H1 (cell line): Measurements from ENCODE around the gene TMEM129. TPM values are rescaled to one million over a fixed set of nuclear protein-coding genes. Genes with fewer than 3 reads are reported as not detected.

Experiments used
- CTCF ChIA-PET: fragments of 300-600 bp; sonication (Branson Sonifier 250); formaldehyde crosslinking; loops from one replicate; lab custom pipeline; 2021; ENCODE audit not compliant: partially characterized antibody; lab: Charles Lee
- POLR2A ChIA-PET: fragments of 300-600 bp; sonication (Branson Sonifier 250); formaldehyde crosslinking; loops from one replicate; lab custom pipeline; 2021; ENCODE audit warnings: inconsistent platforms; ENCODE audit not compliant: partially characterized antibody; lab: Charles Lee
- DNase-seq, 2 experiments: peaks; one replicate each; pipeline versions ENCODE4 v3.0.0 to v3.0.0-alpha.2; 2010 to 2022; ENCODE audit warnings: low spot score in 2 of 2, low read depth in 1 of 2, mixed read lengths in 1 of 2
- FAIRE-seq: peaks from 2 replicates; lab custom pipeline; 2011; peaks lifted over from hg19 to GRCh38; lab: Jason Lieb, UNC
- H2AFZ ChIP-seq: 2 replicates; pipeline ENCODE4 v1.8.1; 2012; ENCODE audit warnings: low read length, inconsistent platforms
- H2AK5ac ChIP-seq: 2 replicates; pipeline ENCODE4 v1.6.1; 2013; ENCODE audit warnings: low read depth, low read length
- H2BK120ac ChIP-seq: replicated peaks from 2 replicates; pipeline ENCODE3; 2013; ENCODE audit warnings: low read depth, low read length, inconsistent platforms
- H2BK12ac ChIP-seq: 2 replicates; pipeline ENCODE4 v1.6.1; 2013; ENCODE audit warnings: low read depth, low read length
- H2BK15ac ChIP-seq: 2 replicates; pipeline ENCODE4 v1.6.1; 2013; ENCODE audit warnings: low read length
- H2BK20ac ChIP-seq: 2 replicates; pipeline ENCODE4 v1.6.1; 2013; ENCODE audit warnings: low read length
- H2BK5ac ChIP-seq: 2 replicates; pipeline ENCODE4 v1.6.1; 2013; ENCODE audit warnings: low read depth, low read length
- H3K14ac ChIP-seq: 2 replicates; pipeline ENCODE4 v1.6.1; 2013; ENCODE audit warnings: inconsistent platforms; ENCODE audit not compliant: insufficient read length
- H3K18ac ChIP-seq: 2 replicates; pipeline ENCODE4 v1.6.1; 2013; ENCODE audit warnings: low read length; ENCODE audit errors: extremely low read depth
- H3K23ac ChIP-seq: 2 replicates; pipeline ENCODE4 v1.6.1; 2013; ENCODE audit warnings: inconsistent platforms; ENCODE audit not compliant: insufficient read length
- H3K23me2 ChIP-seq: 2 replicates; pipeline ENCODE4 v1.6.1; 2013; ENCODE audit warnings: low read depth, low read length
- H3K27ac ChIP-seq: 2 replicates; pipeline ENCODE4 v1.6.1; 2011; ENCODE audit warnings: low read depth, low read length, inconsistent platforms
- H3K27me3 ChIP-seq, 4 experiments: replicated peaks in 1 of 4; 1 replicate in 1 of 4; 2 replicates in 3 of 4; pipeline versions ENCODE4 v1.6.1 to v1.8.1; 2011 to 2013; ENCODE audit warnings: low read length in 3 of 4, mild to moderate bottlenecking in 3 of 4, inconsistent platforms in 2 of 4, mixed read lengths in 2 of 4, moderate library complexity in 1 of 4; ENCODE audit not compliant: control insufficient read depth in 3 of 4, insufficient read depth in 3 of 4; ENCODE audit errors: extremely low read depth in 1 of 4
- H3K36me3 ChIP-seq, 4 experiments: 2 replicates each; pipeline versions ENCODE4 v1.6.1 to v1.8.1; 2011 to 2013; ENCODE audit warnings: mild to moderate bottlenecking in 4 of 4, low read length in 3 of 4, moderate library complexity in 2 of 4, control low read depth in 1 of 4, inconsistent platforms in 1 of 4; ENCODE audit not compliant: insufficient read depth in 4 of 4, control insufficient read depth in 2 of 4
- H3K4ac ChIP-seq: replicated peaks from 2 replicates; pipeline ENCODE3; 2013; ENCODE audit warnings: low read length, low read depth, mixed read lengths, inconsistent platforms; ENCODE audit not compliant: insufficient read length
- H3K4me1 ChIP-seq, 4 experiments: replicated peaks in 1 of 4; 1 replicate in 1 of 4; 2 replicates in 3 of 4; pipeline versions ENCODE4 v1.6.1 to v1.8.1; 2011 to 2013; ENCODE audit warnings: low read length in 3 of 4, inconsistent platforms in 2 of 4, mixed read lengths in 1 of 4; ENCODE audit not compliant: insufficient read depth in 4 of 4, control insufficient read depth in 3 of 4
- H3K4me2 ChIP-seq, 2 experiments: 2 replicates each; pipeline versions ENCODE4 v1.6.1 to v1.8.1; 2011 to 2013; ENCODE audit warnings: low read depth in 2 of 2, low read length in 2 of 2, control low read depth in 1 of 2, inconsistent platforms in 1 of 2, mild to moderate bottlenecking in 1 of 2; ENCODE audit not compliant: insufficient read depth in 1 of 2
- H3K4me3 ChIP-seq, 4 experiments: fragments of 200-600, 300-600 bp in 1 of 4; sonication (generic), shearing (Covaris generic), sonication (Bioruptor Twin) in 1 of 4; 2 replicates each; pipeline versions ENCODE4 v1.5.1 to v1.8.1; 2011 to 2016; ENCODE audit warnings: low read length in 4 of 4, low read depth in 3 of 4, control low read depth in 2 of 4, inconsistent platforms in 2 of 4, mild to moderate bottlenecking in 2 of 4, mixed read lengths in 1 of 4, moderate library complexity in 1 of 4; ENCODE audit not compliant: insufficient read depth in 2 of 4; ENCODE audit errors: extremely low read depth in 1 of 4
- H3K56ac ChIP-seq: replicated peaks from 2 replicates; pipeline ENCODE3; 2013; ENCODE audit warnings: low read depth, mild to moderate bottlenecking, mixed read lengths, low read length, inconsistent platforms; ENCODE audit not compliant: insufficient read length
- H3K79me1 ChIP-seq: 2 replicates; pipeline ENCODE4 v1.6.1; 2013; ENCODE audit warnings: low read depth, low read length, control low read depth
- H3K79me2 ChIP-seq, 2 experiments: 2 replicates each; pipeline versions ENCODE4 v1.6.1 to v1.8.1; 2012 to 2013; ENCODE audit warnings: low read length in 2 of 2, mild to moderate bottlenecking in 2 of 2, inconsistent platforms in 1 of 2; ENCODE audit not compliant: insufficient read depth in 2 of 2, control insufficient read depth in 1 of 2
- H3K9ac ChIP-seq, 4 experiments: replicated peaks in 1 of 4; 1 replicate in 1 of 4; 2 replicates in 3 of 4; pipeline versions ENCODE4 v1.6.1 to v1.8.1; 2011 to 2013; ENCODE audit warnings: low read depth in 3 of 4, low read length in 3 of 4, control low read depth in 2 of 4, mild to moderate bottlenecking in 2 of 4, moderate library complexity in 2 of 4, inconsistent platforms in 1 of 4; ENCODE audit errors: extremely low read depth in 1 of 4
- H3K9me3 ChIP-seq, 2 experiments: 2 replicates each; pipeline versions ENCODE4 v1.6.1 to v1.8.1; 2012 to 2013; ENCODE audit warnings: mild to moderate bottlenecking in 2 of 2, moderate library complexity in 2 of 2, control low read depth in 1 of 2, inconsistent platforms in 1 of 2, low read depth in 1 of 2, low read length in 1 of 2, mixed read lengths in 1 of 2; ENCODE audit not compliant: insufficient read depth in 2 of 2
- H4K20me1 ChIP-seq, 2 experiments: replicated peaks in 1 of 2; 2 replicates each; pipeline versions ENCODE3 to v1.8.1; 2011 to 2013; ENCODE audit warnings: inconsistent platforms in 2 of 2, low read length in 2 of 2, mild to moderate bottlenecking in 1 of 2; ENCODE audit not compliant: insufficient read depth in 2 of 2, control insufficient read depth in 1 of 2
- H4K5ac ChIP-seq: 2 replicates; pipeline ENCODE4 v1.6.1; 2013; ENCODE audit warnings: low read length, low read depth, mixed read lengths, inconsistent platforms; ENCODE audit not compliant: insufficient read length
- H4K8ac ChIP-seq: 2 replicates; pipeline ENCODE4 v1.8.0; 2013; ENCODE audit warnings: mild to moderate bottlenecking, moderate library complexity, low read length, inconsistent platforms; ENCODE audit not compliant: insufficient read depth; ENCODE audit errors: extremely low read depth
- H4K91ac ChIP-seq: replicated peaks from 2 replicates; pipeline ENCODE3; 2013; ENCODE audit warnings: low read length, mixed read lengths, inconsistent platforms; ENCODE audit not compliant: insufficient read length
- CBX8 ChIP-seq: fragments of 300-800, 300-1000 bp; sonication (generic); IDR thresholded peaks from 2 replicates; pipeline ENCODE4 v1.7.1; 2016; ENCODE audit warnings: low read depth, low read length, borderline replicate concordance
- CHD1 ChIP-seq: IDR thresholded peaks from 2 replicates; pipeline ENCODE4 v1.6.1; 2012; ENCODE audit warnings: low read depth, low read length, improper control_type of control experiment
- EGR1 ChIP-seq: IDR thresholded peaks from 2 replicates; pipeline ENCODE4 v1.6.1; 2011; ENCODE audit warnings: low read depth, low read length, borderline replicate concordance
- GABPA ChIP-seq: IDR thresholded peaks from 2 replicates; pipeline ENCODE4 v1.6.1; 2011; ENCODE audit warnings: mild to moderate bottlenecking, low read length, moderate library complexity, borderline replicate concordance; ENCODE audit not compliant: insufficient read depth
- HDAC6 ChIP-seq: IDR thresholded peaks from one replicate; pipeline ENCODE4 v1.7.1; 2012; ENCODE audit warnings: low read depth, mild to moderate bottlenecking, inconsistent platforms, low read length, moderate library complexity
- JUN ChIP-seq: IDR thresholded peaks from 2 replicates; pipeline ENCODE4 v1.6.1; 2011; ENCODE audit warnings: low read depth, mild to moderate bottlenecking, improper control_type of control experiment, low read length
- JUND ChIP-seq: IDR thresholded peaks from 2 replicates; pipeline ENCODE4 v1.6.1; 2011; ENCODE audit warnings: mild to moderate bottlenecking, improper control_type of control experiment, low read length
- SIRT6 ChIP-seq: IDR thresholded peaks from one replicate; pipeline ENCODE4 v1.7.1; 2012; ENCODE audit warnings: low read length, inconsistent platforms
- SP1 ChIP-seq: IDR thresholded peaks from 2 replicates; pipeline ENCODE4 v1.6.1; 2011; ENCODE audit warnings: low read depth, low read length
- SP2 ChIP-seq: IDR thresholded peaks from 2 replicates; pipeline ENCODE4 v1.6.1; 2012; ENCODE audit warnings: mild to moderate bottlenecking, low read length, inconsistent platforms
- SP4 ChIP-seq: IDR thresholded peaks from 2 replicates; pipeline ENCODE4 v1.6.1; 2012; ENCODE audit warnings: low read length, inconsistent platforms
- TAF1 ChIP-seq: IDR thresholded peaks from 2 replicates; pipeline ENCODE4 v1.6.1; 2011; ENCODE audit warnings: mild to moderate bottlenecking, low read depth, low read length
- TCF12 ChIP-seq: IDR thresholded peaks from 2 replicates; pipeline ENCODE4 v1.6.1; 2011; ENCODE audit warnings: low read depth, mild to moderate bottlenecking, low read length
- YY1 ChIP-seq: IDR thresholded peaks from 2 replicates; pipeline ENCODE4 v1.6.1; 2011; ENCODE audit warnings: low read depth, mild to moderate bottlenecking, low read length
- ZNF274 ChIP-seq: IDR thresholded peaks from 2 replicates; pipeline ENCODE4 v1.7.0; 2012; ENCODE audit warnings: low read length, borderline replicate concordance; ENCODE audit errors: extremely low read depth
- WGBS, 2 experiments: shearing (Covaris generic) in 1 of 2; methylation state at CpG; one replicate each; pipeline versions ENCODE4 v1.1.6 to v1.1.7; 2013 to 2015; ENCODE audit warnings: low lambda C conversion rate in 2 of 2, mixed read lengths in 2 of 2, inconsistent platforms in 1 of 2, low coverage in 1 of 2, missing lambda C conversion rate in 1 of 2; ENCODE audit not compliant: insufficient replicate concordance in 2 of 2, insufficient coverage in 1 of 2, insufficient read length in 1 of 2; ENCODE audit errors: extremely low coverage in 1 of 2, missing lambda C conversion rate in 1 of 2; 5-methylcytosine and 5-hydroxymethylcytosine counted together
- polyA plus RNA-seq, 7 experiments: library from polyadenylated mRNA; depleted of rRNA in 3 of 7; stranded (reverse) in 5 of 7; unstranded in 2 of 7; fragments of >200 nt in 5 of 7; fragments of 200-250 nt in 2 of 7; gene quantifications; 1 replicate in 5 of 7; 2 replicates in 1 of 7; 4 replicates in 1 of 7; pipeline versions ENCODE4 v1.2.1 to v1.2.3, GENCODE V29; 2011 to 2013; ENCODE audit warnings: missing spikeins in 2 of 7, mixed read lengths in 2 of 7
- total RNA-seq: library from RNA; stranded (reverse); fragmentation: NEBNext Ultra II Directional; extraction: Animal tissue kit (Norgen Biotek cat#: 25700); gene quantifications from 2 replicates; pipeline ENCODE4 v1.2.1, GENCODE V29; 2021
- TF ChIP-seq, protein P1 (sequence below): IDR thresholded peaks from 2 replicates; pipeline ENCODE4 v1.6.1; 2011; ENCODE audit warnings: low read depth, mild to moderate bottlenecking, low read length; ENCODE audit not compliant: insufficient read depth

Gene TMEM129
- total and polyA plus RNA-seq, 2 of the 8 experiments (the other 6 are each of a cell fraction or from before 2014, with no cell fraction given): 31.5 to 58.7 TPM

DNA sequence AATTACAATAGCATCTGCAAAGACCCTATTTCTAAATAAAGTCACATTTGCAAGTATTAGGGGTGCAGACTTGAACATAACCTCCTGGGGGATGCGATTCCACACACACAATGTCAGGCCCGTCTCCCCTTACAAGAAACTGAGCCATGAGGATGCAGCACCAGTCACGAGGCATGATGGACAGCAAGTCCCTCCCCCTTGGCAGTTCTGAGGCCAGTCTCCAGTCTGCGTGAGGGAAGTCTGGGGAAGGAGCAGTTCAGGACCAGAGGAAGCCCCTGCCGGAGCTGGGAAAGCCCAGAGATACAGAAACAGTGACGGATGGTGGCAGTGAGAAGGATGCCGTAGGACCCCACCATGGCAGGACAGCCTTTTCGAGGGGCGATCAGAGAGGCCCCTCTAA lies 46.4 kb downstream of the TMEM129 start:
- peaks cover 0 to 2% (median 0%) of the 10 kb centered on the region in 4 experiments; a peak in 1 of 7 replicates for H3K4me1 ChIP-seq
- no peak overlapping the region for H2AFZ ChIP-seq
- H3K4ac ChIP-seq: no peak overlapping the region
- no peak for TF ChIP-seq GABPA
- no peak for TF ChIP-seq SP4
- no peak for TF ChIP-seq TAF1
- no peak for TF ChIP-seq SP2
- no peak for TF ChIP-seq ZNF274
- TF ChIP-seq JUND: no peak
- TF ChIP-seq JUN: no peak
- TF ChIP-seq CHD1: no peak
- no peak for TF ChIP-seq YY1
- TF ChIP-seq HDAC6: no peak
- TF ChIP-seq TCF12: no peak
- no peak for TF ChIP-seq SP1
- no peak for TF ChIP-seq SIRT6
- TF ChIP-seq CBX8: no peak
- TF ChIP-seq EGR1: no peak
- TF ChIP-seq, protein P1, sequence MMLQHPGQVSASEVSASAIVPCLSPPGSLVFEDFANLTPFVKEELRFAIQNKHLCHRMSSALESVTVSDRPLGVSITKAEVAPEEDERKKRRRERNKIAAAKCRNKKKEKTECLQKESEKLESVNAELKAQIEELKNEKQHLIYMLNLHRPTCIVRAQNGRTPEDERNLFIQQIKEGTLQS: no peak

More for the DNA sequence above, 46.4 kb downstream of the TMEM129 start:
- H2BK20ac ChIP-seq: no peak overlapping the region
- no peaks in the 10 kb centered on the region for H3K27me3 ChIP-seq
- H3K18ac ChIP-seq: no peak overlapping the region
- DNase-seq (no peak), FAIRE-seq (no peak)
- H2BK15ac ChIP-seq: no peak overlapping the region
- no peak overlapping the region for H3K9ac ChIP-seq
- no peak overlapping the region for H3K4me3 ChIP-seq
- no peaks in the 10 kb centered on the region; the same call in 1 of the 2 replicates for H3K79me1 ChIP-seq
- H3K9me3 ChIP-seq: no peaks in the 10 kb centered on the region
- no peak overlapping the region for H3K14ac ChIP-seq
- no peaks in the 10 kb centered on the region for H4K20me1 ChIP-seq
- no peak overlapping the region for H4K5ac ChIP-seq
- no peaks in the 10 kb centered on the region for H3K79me2 ChIP-seq
- no peak overlapping the region for H2BK5ac ChIP-seq
- no peak overlapping the region for H2AK5ac ChIP-seq
- no peaks in the 10 kb centered on the region for H3K23me2 ChIP-seq
- H3K27ac ChIP-seq: no peak overlapping the region
- H3K56ac ChIP-seq: no peak overlapping the region
- WGBS, 2 experiments: 78% methylated on average over 9 of the region's 9 CpGs; no CpG with 5 or more reads in 1 of the 2 experiments
- ChIA-PET POLR2A (no interaction called here), CTCF (interaction anchor here (0.9 to 2.0 kb wide), 3 partner anchors 16 to 83 kb away, joined by 3 to 7 read pairs (median 4); no protein-coding TSS in a partner anchor)
- no peak overlapping the region for H2BK120ac ChIP-seq
- H3K4me2 ChIP-seq: no peak overlapping the region
- H2BK12ac ChIP-seq: no peak overlapping the region
- H4K91ac ChIP-seq: no peak overlapping the region
- H3K36me3 ChIP-seq: no peaks in the 10 kb centered on the region
- no peak overlapping the region for H3K23ac ChIP-seq
- H4K8ac ChIP-seq: no peak overlapping the region
